NCI-H146 treated with DMSO at 0.1 percent for 48 hours (cell line): Measurements from ENCODE around the gene RAB26.

Experiments used
- DNase-seq: peaks from one replicate; lab custom pipeline; 2025; ENCODE audit not compliant: unreplicated experiment; lab: John Stamatoyannopoulos, UW

Gene RAB26

GRCh38 chr16:2159175-2159838 lies 10.9 kb downstream of the RAB26 start:
- no peak for DNase-seq

- DNase-seq: no peak
Observed at GRCh38 chr16:2160915-2161551, 12.6 kb downstream of the RAB26 start.

- DNase-seq: no peak
Observed at GRCh38 chr16:2161911-2162310, 13.5 kb downstream of the RAB26 start.

- no peak for DNase-seq
Observed at GRCh38 chr16:2162676-2163118, 14.3 kb downstream of the RAB26 start.

GRCh38 chr16:2163211-2163881 lies 14.9 kb downstream of the RAB26 start:
- DNase-seq: no peak

- no peak for DNase-seq
Observed at GRCh38 chr16:2165861-2166260, 17.4 kb downstream of the RAB26 start.

GRCh38 chr16:2166263-2167067 lies 18.0 kb downstream of the RAB26 start:
- no peak for DNase-seq

GRCh38 chr16:2167068-2167638 lies 18.7 kb downstream of the RAB26 start:
- no peak for DNase-seq

- no peak for DNase-seq
Observed at GRCh38 chr16:2170080-2170479, 21.7 kb downstream of the RAB26 start.

GRCh38 chr16:2170587-2171435 lies 22.4 kb downstream of the RAB26 start:
- no peak for DNase-seq

GRCh38 chr16:2171601-2172178 lies 23.3 kb downstream of the RAB26 start:
- DNase-seq: no peak

GRCh38 chr16:2172688-2173335 lies 24.4 kb downstream of the RAB26 start:
- DNase-seq: no peak

GRCh38 chr16:2173366-2173765 lies 24.9 kb downstream of the RAB26 start:
- no peak for DNase-seq

- no peak for DNase-seq
Observed at GRCh38 chr16:2173916-2174315, 25.5 kb downstream of the RAB26 start.

GRCh38 chr16:2174396-2175131 lies 26.1 kb downstream of the RAB26 start:
- no peak for DNase-seq

GRCh38 chr16:2175454-2175853 lies 27.0 kb downstream of the RAB26 start:
- no peak for DNase-seq

- DNase-seq: no peak
Observed at GRCh38 chr16:2176047-2176446, 27.6 kb downstream of the RAB26 start.

- DNase-seq: no peak
Observed at GRCh38 chr16:2177101-2177500, 28.7 kb downstream of the RAB26 start.

GRCh38 chr16:2177561-2177960 lies 29.1 kb downstream of the RAB26 start:
- DNase-seq: no peak
